ENCODE data around the gene SPG21.

GRCh38 chr15:64991536-64992135 is 1.9 kb upstream of the SPG21 start:
- TF ChIP-seq, protein P1, sequence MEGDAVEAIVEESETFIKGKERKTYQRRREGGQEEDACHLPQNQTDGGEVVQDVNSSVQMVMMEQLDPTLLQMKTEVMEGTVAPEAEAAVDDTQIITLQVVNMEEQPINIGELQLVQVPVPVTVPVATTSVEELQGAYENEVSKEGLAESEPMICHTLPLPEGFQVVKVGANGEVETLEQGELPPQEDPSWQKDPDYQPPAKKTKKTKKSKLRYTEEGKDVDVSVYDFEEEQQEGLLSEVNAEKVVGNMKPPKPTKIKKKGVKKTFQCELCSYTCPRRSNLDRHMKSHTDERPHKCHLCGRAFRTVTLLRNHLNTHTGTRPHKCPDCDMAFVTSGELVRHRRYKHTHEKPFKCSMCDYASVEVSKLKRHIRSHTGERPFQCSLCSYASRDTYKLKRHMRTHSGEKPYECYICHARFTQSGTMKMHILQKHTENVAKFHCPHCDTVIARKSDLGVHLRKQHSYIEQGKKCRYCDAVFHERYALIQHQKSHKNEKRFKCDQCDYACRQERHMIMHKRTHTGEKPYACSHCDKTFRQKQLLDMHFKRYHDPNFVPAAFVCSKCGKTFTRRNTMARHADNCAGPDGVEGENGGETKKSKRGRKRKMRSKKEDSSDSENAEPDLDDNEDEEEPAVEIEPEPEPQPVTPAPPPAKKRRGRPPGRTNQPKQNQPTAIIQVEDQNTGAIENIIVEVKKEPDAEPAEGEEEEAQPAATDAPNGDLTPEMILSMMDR (IDR thresholded peaks at IDR 0.05; ENCODE audit: borderline replicate concordance, extremely low read depth, low read length, poor library complexity, severe bottlenecking), result no peak
- TF ChIP-seq EZH2 (IDR thresholded peaks at IDR 0.05; ENCODE audit: borderline replicate concordance, low read depth, low read length, severe bottlenecking), result no peak

All from DND-41 (cell line).